ENCODE data around the gene ARHGAP15. TPM values are rescaled to one million over a fixed set of nuclear protein-coding genes. Genes with fewer than 3 reads are reported as not detected.

ARHGAP15 gene
- total RNA-seq, 3 donors from 2014 or later (not counting 1 experiment from before 2014, with no cell fraction given) = 148 to 168 (median 165) TPM

DNA sequence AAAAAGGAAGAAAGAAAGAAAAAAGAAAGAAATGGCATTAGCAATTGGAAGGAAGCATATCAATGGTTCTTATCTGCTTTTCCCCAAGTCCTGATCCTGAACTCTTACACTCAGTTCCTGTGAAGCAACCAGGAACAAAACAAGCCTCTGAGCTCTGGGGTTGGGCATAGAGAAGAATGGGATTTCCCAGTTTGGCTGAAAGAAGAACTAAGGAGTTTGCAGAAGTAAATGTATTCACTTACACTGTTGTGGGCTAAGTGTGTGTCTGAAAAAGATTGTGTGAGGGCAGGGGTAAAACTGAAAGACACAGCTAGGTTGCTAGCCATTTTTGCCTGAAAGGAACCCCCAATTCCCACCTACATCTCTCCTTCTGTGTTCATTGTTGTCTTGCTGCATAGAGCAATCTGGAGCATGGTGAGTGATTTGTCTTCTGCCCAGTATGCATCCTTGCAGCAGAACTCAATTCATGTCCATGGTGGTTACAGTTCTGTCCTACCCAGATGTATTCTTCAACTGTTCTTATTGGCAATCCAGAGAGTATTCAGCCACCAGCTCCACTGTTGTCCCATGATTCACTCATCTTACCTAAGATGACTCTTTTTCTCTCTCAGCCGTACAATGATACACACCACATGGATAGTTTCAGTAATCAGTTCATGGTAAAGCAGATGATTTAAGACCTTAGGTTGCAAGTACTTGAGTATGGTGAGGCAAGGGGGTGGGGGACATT, 348.7 kb downstream of the ARHGAP15 start:
- H3K9me3 ChIP-seq (ENCODE audit: control insufficient read depth, insufficient read depth, low read length) = no peaks in the 10 kb centered on the region
- H3K27ac ChIP-seq (ENCODE audit: low read length) = no peak overlapping the region
- no peaks in the 10 kb centered on the region for H3K36me3 ChIP-seq (ENCODE audit: control insufficient read depth, insufficient read depth, low read length)
- no peaks in the 10 kb centered on the region for H3K27me3 ChIP-seq (ENCODE audit: control insufficient read depth, insufficient read depth, low read length)
- intact Hi-C loops (cut with micrococcal nuclease) = no loop called here
- Mint-ChIP-seq H3K4me1 (peaks cover 51 to 52% of the 10 kb centered on the region in 2 donors), H3K36me3 (no peaks in the 10 kb centered on the region), H3K27ac (no peak overlapping the region), H3K27me3 (ENCODE audit: low read depth in 2 of 2) (no peaks in the 10 kb centered on the region), H3K9me3 (no peaks in the 10 kb centered on the region), H3K4me3 (no peak overlapping the region)
- no peak overlapping the region for H3K4me3 ChIP-seq (ENCODE audit: low read length)
- no peaks in the 10 kb centered on the region for H3K4me1 ChIP-seq (ENCODE audit: control insufficient read depth, insufficient read depth, low read length)
- ATAC-seq = peak in 1 of 3 donors; percentile 49
- DNase-seq = no peak
- no peak for TF ChIP-seq CTCF (IDR thresholded peaks at IDR 0.05)
- no CpG with 5 or more reads among the region's 1 CpG for WGBS (ENCODE audit: insufficient coverage)

DNA sequence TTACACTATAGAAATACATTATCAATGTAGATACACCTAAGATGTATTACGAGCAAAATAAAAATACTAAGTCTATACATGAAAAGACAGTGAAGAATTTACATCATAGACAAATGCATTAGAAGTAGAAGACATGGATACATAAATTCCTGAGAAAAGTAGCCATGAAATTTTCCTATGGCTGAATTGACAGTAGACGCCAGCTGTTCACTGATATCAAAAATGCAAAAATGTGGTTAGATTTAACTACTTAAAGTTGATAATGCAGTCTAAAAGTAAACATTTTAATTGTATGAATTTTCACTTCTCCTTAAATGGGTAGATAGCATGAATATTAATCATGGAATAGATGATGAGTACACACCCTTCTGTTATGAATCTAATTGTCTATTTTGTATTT, 350.9 kb downstream of the ARHGAP15 start:
- intact Hi-C loops (cut with micrococcal nuclease) = no loop called here
- H3K27ac Mint-ChIP-seq = peak overlapping the region in 1 of 2 donors; percentile 13
- H3K4me1 ChIP-seq (ENCODE audit: control insufficient read depth, insufficient read depth, low read length) = no peaks in the 10 kb centered on the region
- no peaks in the 10 kb centered on the region for H3K36me3 ChIP-seq (ENCODE audit: control insufficient read depth, insufficient read depth, low read length)
- peaks cover 49% of the 10 kb centered on the region in 2 donors for H3K4me1 Mint-ChIP-seq
- no peak overlapping the region for H3K4me3 Mint-ChIP-seq
- no peak for TF ChIP-seq CTCF (IDR thresholded peaks at IDR 0.05)
- H3K9me3 ChIP-seq (ENCODE audit: control insufficient read depth, insufficient read depth, low read length) = no peaks in the 10 kb centered on the region
- H3K27me3 ChIP-seq (ENCODE audit: control insufficient read depth, insufficient read depth, low read length) = no peaks in the 10 kb centered on the region
- no peaks in the 10 kb centered on the region for H3K27me3 Mint-ChIP-seq (ENCODE audit: low read depth in 2 of 2)
- no peak overlapping the region for H3K27ac ChIP-seq (ENCODE audit: low read length)
- ATAC-seq (no peak), DNase-seq (no peak)
- H3K36me3 Mint-ChIP-seq = no peaks in the 10 kb centered on the region
- no peak overlapping the region for H3K4me3 ChIP-seq (ENCODE audit: low read length)
- WGBS (ENCODE audit: insufficient coverage) = 91% methylated on average over 1 of the region's 2 CpGs
- no peaks in the 10 kb centered on the region for H3K9me3 Mint-ChIP-seq

- H3K27ac ChIP-seq (ENCODE audit: low read length) = no peak overlapping the region
- TF ChIP-seq CTCF (IDR thresholded peaks at IDR 0.05) = no peak
- peaks cover 45 to 48% of the 10 kb centered on the region in 2 donors for H3K4me1 Mint-ChIP-seq
- H3K4me1 ChIP-seq (ENCODE audit: control insufficient read depth, insufficient read depth, low read length) = no peaks in the 10 kb centered on the region
- DNase-seq (no peak), ATAC-seq (no peak)
- H3K27ac Mint-ChIP-seq = peak overlapping the region in 1 of 2 donors; percentile 13
- H3K27me3 ChIP-seq (ENCODE audit: control insufficient read depth, insufficient read depth, low read length) = no peaks in the 10 kb centered on the region
- H3K36me3 ChIP-seq (ENCODE audit: control insufficient read depth, insufficient read depth, low read length) = no peaks in the 10 kb centered on the region
- no peaks in the 10 kb centered on the region for H3K9me3 Mint-ChIP-seq
- no peaks in the 10 kb centered on the region for H3K36me3 Mint-ChIP-seq
- H3K9me3 ChIP-seq (ENCODE audit: control insufficient read depth, insufficient read depth, low read length) = no peaks in the 10 kb centered on the region
- H3K4me3 ChIP-seq (ENCODE audit: low read length) = no peak overlapping the region
- 83% methylated on average over 2 of the region's 2 CpGs for WGBS (ENCODE audit: insufficient coverage)
- intact Hi-C loops (cut with micrococcal nuclease) = no loop called here
- no peaks in the 10 kb centered on the region for H3K27me3 Mint-ChIP-seq (ENCODE audit: low read depth in 2 of 2)
- H3K4me3 Mint-ChIP-seq = no peak overlapping the region
These were observed 351.5 kb downstream of the ARHGAP15 start for GRCh38 chr2:143480601-143481236.

Measured in natural killer cell (primary cell).